HEK293 (cell line): Measurements from ENCODE around the gene PTP4A2.

Experiments
- CTCF ChIA-PET: fragments of 350-600 bp; formaldehyde crosslinking; extraction: SDS; loops from one replicate; lab custom pipeline; 2021; ENCODE audit warnings: antibody characterized with exemption; lab: Yijun Ruan, JAX
- POLR2A ChIA-PET: fragments of 300-600 bp; formaldehyde crosslinking; extraction: SDS; loops from one replicate; lab custom pipeline; 2020; ENCODE audit warnings: antibody characterized with exemption, inconsistent platforms; lab: Yijun Ruan, JAX
- H3K27ac ChIP-seq: fragments of 200-500 bp; sonication (Bioruptor generic); 2 replicates; pipeline ENCODE4 v1.5.1; 2014; ENCODE audit warnings: low read depth, low read length, control low read depth, inconsistent platforms; ENCODE audit errors: extremely low read depth
- H3K36me3 ChIP-seq, 2 experiments: fragments of 200-500 bp in 1 of 2; sonication (Bioruptor generic) in 1 of 2; 1 replicate in 1 of 2; 2 replicates in 1 of 2; pipeline ENCODE4 v1.5.1; 2014 to 2017; ENCODE audit warnings: inconsistent platforms in 2 of 2, low read length in 2 of 2; ENCODE audit not compliant: control insufficient read depth in 2 of 2, insufficient read depth in 1 of 2
- H3K4me1 ChIP-seq: fragments of 200-500 bp; sonication (Bioruptor generic); 2 replicates; pipeline ENCODE4 v1.5.1; 2014; ENCODE audit warnings: mild to moderate bottlenecking, low read length, inconsistent platforms; ENCODE audit not compliant: control insufficient read depth, insufficient read depth
- H3K4me3 ChIP-seq: 2 replicates; pipeline ENCODE4 v1.5.1; 2011; ENCODE audit warnings: low read depth, mild to moderate bottlenecking, control low read depth, low read length, moderate library complexity
- H3K9me3 ChIP-seq: fragments of 200-500 bp; sonication (Bioruptor generic); 2 replicates; pipeline ENCODE4 v1.5.1; 2014; ENCODE audit warnings: low read depth, low read length, inconsistent platforms; ENCODE audit not compliant: control insufficient read depth, insufficient read depth
- BCL11A ChIP-seq: fragments of 450-650 bp; formaldehyde crosslinking; IDR thresholded peaks from 2 replicates; pipeline ENCODE4 v1.5.1; 2016; ENCODE audit warnings: low read depth, missing biosample characterization, missing genetic modification characterization
- EGR2 ChIP-seq: fragments of 450-650 bp; formaldehyde crosslinking; IDR thresholded peaks from 2 replicates; pipeline ENCODE4 v1.5.1; 2016; ENCODE audit warnings: low read depth, missing biosample characterization, missing genetic modification characterization
- FEZF1 ChIP-seq: fragments of 450-650 bp; formaldehyde crosslinking; IDR thresholded peaks from 2 replicates; pipeline ENCODE4 v1.5.1; 2016; ENCODE audit warnings: missing biosample characterization, missing genetic modification characterization
- GLIS2 ChIP-seq: fragments of 450-650 bp; formaldehyde crosslinking; IDR thresholded peaks from 2 replicates; pipeline ENCODE4 v1.5.1; 2016; ENCODE audit warnings: missing biosample characterization, missing genetic modification characterization
- KLF1 ChIP-seq: fragments of 450-650 bp; formaldehyde crosslinking; IDR thresholded peaks from 2 replicates; pipeline ENCODE4 v1.5.1; 2016; ENCODE audit warnings: missing biosample characterization, missing genetic modification characterization
- MZF1 ChIP-seq: fragments of 450-650 bp; formaldehyde crosslinking; IDR thresholded peaks from 2 replicates; pipeline ENCODE4 v1.5.1; 2017; ENCODE audit warnings: missing biosample characterization, missing genetic modification characterization, borderline replicate concordance
- OVOL3 ChIP-seq: fragments of 450-650 bp; formaldehyde crosslinking; IDR thresholded peaks from 2 replicates; pipeline ENCODE4 v1.5.1; 2016; ENCODE audit warnings: missing biosample characterization, missing genetic modification characterization
- PRDM1 ChIP-seq: fragments of 450-650 bp; formaldehyde crosslinking; IDR thresholded peaks from 2 replicates; pipeline ENCODE4; 2016; ENCODE audit warnings: missing biosample characterization, missing genetic modification characterization
- REPIN1 ChIP-seq: fragments of 450-650 bp; formaldehyde crosslinking; IDR thresholded peaks from 2 replicates; pipeline ENCODE4 v1.5.1; 2017; ENCODE audit warnings: missing biosample characterization, missing genetic modification characterization, low read depth
- TCF7L2 ChIP-seq: IDR thresholded peaks from 2 replicates; pipeline ENCODE4 v1.6.1; 2011; ENCODE audit warnings: low read depth, mild to moderate bottlenecking, inconsistent platforms, low read length, moderate library complexity, borderline replicate concordance
- YY2 ChIP-seq: fragments of 450-650 bp; formaldehyde crosslinking; IDR thresholded peaks from 2 replicates; pipeline ENCODE4 v1.5.1; 2016; ENCODE audit warnings: missing biosample characterization, missing genetic modification characterization
- ZBTB8A ChIP-seq: fragments of 450-650 bp; formaldehyde crosslinking; IDR thresholded peaks from 2 replicates; pipeline ENCODE4 v1.5.1; 2016; ENCODE audit warnings: missing biosample characterization, missing genetic modification characterization
- ZEB2 ChIP-seq: fragments of 450-650 bp; formaldehyde crosslinking; IDR thresholded peaks from 2 replicates; pipeline ENCODE4 v1.5.1; 2016; ENCODE audit warnings: missing biosample characterization, missing genetic modification characterization
- ZFP37 ChIP-seq: fragments of 450-650 bp; formaldehyde crosslinking; IDR thresholded peaks from 2 replicates; pipeline ENCODE4 v1.5.1; 2016; ENCODE audit warnings: missing biosample characterization, missing genetic modification characterization
- ZNF10 ChIP-seq: fragments of 450-650 bp; formaldehyde crosslinking; IDR thresholded peaks from 2 replicates; pipeline ENCODE4 v1.5.1; 2017; ENCODE audit warnings: missing biosample characterization, missing genetic modification characterization
- ZNF140 ChIP-seq: fragments of 450-650 bp; formaldehyde crosslinking; IDR thresholded peaks from 2 replicates; pipeline ENCODE4 v1.5.1; 2016; ENCODE audit warnings: missing biosample characterization, missing genetic modification characterization
- ZNF266 ChIP-seq: fragments of 450-650 bp; formaldehyde crosslinking; IDR thresholded peaks from 2 replicates; pipeline ENCODE4 v1.5.1; 2016; ENCODE audit warnings: missing biosample characterization, missing genetic modification characterization, low read depth
- ZNF350 ChIP-seq: fragments of 450-650 bp; formaldehyde crosslinking; IDR thresholded peaks from 2 replicates; pipeline ENCODE4 v1.5.0; 2017; ENCODE audit warnings: missing biosample characterization, mild to moderate bottlenecking, missing genetic modification characterization
- ZNF366 ChIP-seq: fragments of 450-650 bp; formaldehyde crosslinking; conservative IDR thresholded peaks from 2 replicates; pipeline ENCODE4 v1.5.1; 2016; ENCODE audit warnings: missing biosample characterization, missing genetic modification characterization
- ZNF423 ChIP-seq: fragments of 450-650 bp; formaldehyde crosslinking; IDR thresholded peaks from 2 replicates; pipeline ENCODE4 v1.5.1; 2016; ENCODE audit warnings: missing biosample characterization, missing genetic modification characterization
- ZNF426 ChIP-seq: fragments of 450-650 bp; formaldehyde crosslinking; IDR thresholded peaks from 2 replicates; pipeline ENCODE4 v1.5.1; 2017; ENCODE audit warnings: missing biosample characterization, missing genetic modification characterization, mild to moderate bottlenecking, inconsistent platforms, moderate library complexity
- ZNF501 ChIP-seq: fragments of 450-650 bp; formaldehyde crosslinking; IDR thresholded peaks from 2 replicates; pipeline ENCODE4 v1.5.1; 2016; ENCODE audit warnings: missing biosample characterization, missing genetic modification characterization
- ZNF514 ChIP-seq: fragments of 450-650 bp; formaldehyde crosslinking; IDR thresholded peaks from 2 replicates; pipeline ENCODE4 v1.5.1; 2016; ENCODE audit warnings: missing biosample characterization, missing genetic modification characterization
- ZNF558 ChIP-seq: fragments of 450-650 bp; formaldehyde crosslinking; IDR thresholded peaks from 2 replicates; pipeline ENCODE4 v1.5.1; 2016; ENCODE audit warnings: missing biosample characterization, missing genetic modification characterization
- ZNF660 ChIP-seq: fragments of 450-650 bp; IDR thresholded peaks from 2 replicates; pipeline ENCODE4 v1.5.1; 2018; ENCODE audit warnings: missing biosample characterization, mild to moderate bottlenecking, missing genetic modification characterization
- ZNF707 ChIP-seq: fragments of 450-650 bp; formaldehyde crosslinking; IDR thresholded peaks from 2 replicates; pipeline ENCODE4 v1.5.1; 2016; ENCODE audit warnings: missing biosample characterization, missing genetic modification characterization
- ZNF785 ChIP-seq: fragments of 450-650 bp; formaldehyde crosslinking; IDR thresholded peaks from 2 replicates; pipeline ENCODE4 v1.5.1; 2016; ENCODE audit warnings: missing biosample characterization, missing genetic modification characterization
- ZNF791 ChIP-seq: fragments of 450-650 bp; formaldehyde crosslinking; IDR thresholded peaks from 2 replicates; pipeline ENCODE4 v1.5.1; 2016; ENCODE audit warnings: missing biosample characterization, missing genetic modification characterization
- ZSCAN16 ChIP-seq: fragments of 450-650 bp; formaldehyde crosslinking; IDR thresholded peaks from 2 replicates; pipeline ENCODE4 v1.5.1; 2016; ENCODE audit warnings: missing biosample characterization, missing genetic modification characterization
- TF ChIP-seq, protein P1 (sequence below): fragments of 450-650 bp; formaldehyde crosslinking; IDR thresholded peaks from 2 replicates; pipeline ENCODE4 v1.5.1; 2016; ENCODE audit warnings: missing biosample characterization, missing genetic modification characterization
- TF ChIP-seq, protein P2 (sequence below): fragments of 450-650 bp; formaldehyde crosslinking; IDR thresholded peaks from 2 replicates; pipeline ENCODE4 v1.5.1; 2017; ENCODE audit warnings: missing biosample characterization, missing genetic modification characterization
- TF ChIP-seq, protein P3 (sequence below): fragments of 450-650 bp; formaldehyde crosslinking; IDR thresholded peaks from 2 replicates; pipeline ENCODE4 v1.5.1; 2016; ENCODE audit warnings: missing biosample characterization, missing genetic modification characterization
- TF ChIP-seq, protein P4 (sequence below): fragments of 450-650 bp; IDR thresholded peaks from 2 replicates; pipeline ENCODE4 v1.5.1; 2018; ENCODE audit warnings: missing biosample characterization, mild to moderate bottlenecking, missing genetic modification characterization

PTP4A2 gene

DNA sequence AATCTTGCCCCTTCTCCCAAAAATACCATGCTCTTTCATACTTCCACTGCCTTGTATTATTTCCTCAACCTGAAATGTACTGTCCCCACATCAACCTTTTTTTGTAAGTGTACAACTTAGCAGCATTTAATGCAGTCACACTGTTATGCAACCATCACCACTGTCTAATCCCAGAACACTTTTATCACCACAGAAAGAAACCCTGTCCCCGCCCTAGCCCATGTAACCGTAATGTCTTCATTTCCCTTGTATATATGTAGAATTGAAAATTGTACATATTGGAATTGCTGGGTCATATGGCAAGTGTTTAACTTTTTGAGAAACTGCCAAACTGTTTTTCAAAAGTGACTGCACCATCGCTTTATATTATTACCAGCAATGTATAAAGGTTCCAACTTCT is 37.4 kb downstream of the PTP4A2 start:
- TF ChIP-seq KLF1, result no peak
- TF ChIP-seq PRDM1 (tag by site-specific recombination), result no peak
- TF ChIP-seq, protein P1, sequence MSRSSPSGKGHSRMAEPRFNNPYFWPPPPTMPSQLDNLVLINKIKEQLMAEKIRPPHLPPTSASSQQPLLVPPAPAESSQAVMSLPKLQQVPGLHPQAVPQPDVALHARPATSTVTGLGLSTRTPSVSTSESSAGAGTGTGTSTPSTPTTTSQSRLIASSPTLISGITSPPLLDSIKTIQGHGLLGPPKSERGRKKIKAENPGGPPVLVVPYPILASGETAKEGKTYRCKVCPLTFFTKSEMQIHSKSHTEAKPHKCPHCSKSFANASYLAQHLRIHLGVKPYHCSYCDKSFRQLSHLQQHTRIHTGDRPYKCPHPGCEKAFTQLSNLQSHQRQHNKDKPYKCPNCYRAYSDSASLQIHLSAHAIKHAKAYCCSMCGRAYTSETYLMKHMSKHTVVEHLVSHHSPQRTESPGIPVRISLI (tag by site-specific recombination), result no peak
- TF ChIP-seq ZNF10 (tag by site-specific recombination), result no peak
- no peak for TF ChIP-seq ZNF785
- TF ChIP-seq, protein P2, sequence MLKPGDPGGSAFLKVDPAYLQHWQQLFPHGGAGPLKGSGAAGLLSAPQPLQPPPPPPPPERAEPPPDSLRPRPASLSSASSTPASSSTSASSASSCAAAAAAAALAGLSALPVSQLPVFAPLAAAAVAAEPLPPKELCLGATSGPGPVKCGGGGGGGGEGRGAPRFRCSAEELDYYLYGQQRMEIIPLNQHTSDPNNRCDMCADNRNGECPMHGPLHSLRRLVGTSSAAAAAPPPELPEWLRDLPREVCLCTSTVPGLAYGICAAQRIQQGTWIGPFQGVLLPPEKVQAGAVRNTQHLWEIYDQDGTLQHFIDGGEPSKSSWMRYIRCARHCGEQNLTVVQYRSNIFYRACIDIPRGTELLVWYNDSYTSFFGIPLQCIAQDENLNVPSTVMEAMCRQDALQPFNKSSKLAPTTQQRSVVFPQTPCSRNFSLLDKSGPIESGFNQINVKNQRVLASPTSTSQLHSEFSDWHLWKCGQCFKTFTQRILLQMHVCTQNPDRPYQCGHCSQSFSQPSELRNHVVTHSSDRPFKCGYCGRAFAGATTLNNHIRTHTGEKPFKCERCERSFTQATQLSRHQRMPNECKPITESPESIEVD (tag by site-specific recombination), result no peak
- TF ChIP-seq ZNF140 (tag by site-specific recombination), result no peak
- TF ChIP-seq ZNF350 (tag by site-specific recombination), result no peak
- TF ChIP-seq EGR2 (tag by site-specific recombination), result no peak
- TF ChIP-seq ZNF266 (tag by site-specific recombination), result no peak
- TF ChIP-seq, all 188 proteins: peak for 0
- POLR2A ChIA-PET, result interaction anchor here (1.1 kb wide), 1 partner anchor 11 kb away, joined by 3 read pairs; no protein-coding TSS in a partner anchor
- H3K4me3 ChIP-seq, result no peak overlapping the region
- peaks cover 0 to 9% of the 10 kb centered on the region in 2 experiments; a peak in 1 of 3 replicates for H3K36me3 ChIP-seq
- H3K4me1 ChIP-seq, result peaks cover 9% of the 10 kb centered on the region
- no peak overlapping the region for H3K27ac ChIP-seq
- CTCF ChIA-PET, result interaction anchor here (0.6 kb wide), 1 partner anchor 717 kb away, joined by 3 read pairs; no protein-coding TSS in a partner anchor
- no peaks in the 10 kb centered on the region for H3K9me3 ChIP-seq

DNA sequence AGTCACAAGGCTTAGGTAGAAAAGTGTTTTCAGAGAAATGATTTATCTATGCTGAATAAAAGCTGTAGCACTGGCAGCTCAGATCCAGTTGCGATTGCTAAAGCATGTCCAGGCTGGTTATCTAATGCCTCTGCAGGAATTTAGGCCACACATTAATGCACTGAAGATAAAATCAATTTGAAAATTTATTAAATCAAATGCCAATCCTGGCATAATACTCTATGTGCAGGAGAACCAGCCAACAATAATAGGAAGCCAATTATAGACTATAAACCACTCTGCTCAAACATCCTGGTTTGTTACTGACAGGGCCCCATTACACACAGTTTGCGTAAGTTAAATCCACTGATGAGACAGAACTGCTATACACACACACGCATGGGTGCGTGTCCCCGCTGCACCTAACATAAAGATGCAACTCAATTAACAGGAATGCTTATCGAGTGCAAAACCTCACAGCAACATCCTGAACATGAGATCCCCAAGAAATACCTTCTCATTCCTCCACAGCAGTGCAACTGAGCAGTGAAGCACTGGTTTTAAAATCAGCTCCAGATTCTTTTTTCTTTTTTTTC is 40.6 kb downstream of the PTP4A2 start:
- peaks cover 9% of the 10 kb centered on the region for H3K4me1 ChIP-seq
- H3K9me3 ChIP-seq, result no peaks in the 10 kb centered on the region
- no peak overlapping the region for H3K27ac ChIP-seq
- no peak overlapping the region for H3K4me3 ChIP-seq
- CTCF ChIA-PET, result interaction anchor here (0.9 kb wide), 1 partner anchor 8 kb away, joined by 3 read pairs; no protein-coding TSS in a partner anchor
- no peaks in the 10 kb centered on the region for H3K36me3 ChIP-seq
- POLR2A ChIA-PET, result interaction anchor here (0.6 kb wide), 1 partner anchor 23 kb away, joined by 3 read pairs; no protein-coding TSS in a partner anchor
- TF ChIP-seq BCL11A (tag by site-specific recombination) (peak; percentile 36), ZNF791 (tag by site-specific recombination) (no peak), ZNF660 (no peak), ZNF423 (tag by site-specific recombination) (peak; percentile 26; the same call in 1 of the 2 replicates), TCF7L2 (no peak), REPIN1 (no peak), ZNF514 (no peak), GLIS2 (tag by site-specific recombination) (no peak), ZFP37 (tag by site-specific recombination) (no peak), ZNF558 (tag by site-specific recombination) (no peak; the same call in 1 of the 2 replicates), ZNF501 (tag by site-specific recombination) (0 out of 2 replicates have a peak, but pooled peaks have one; percentile 21), OVOL3 (peak; percentile 62), ZNF426 (tag by site-specific recombination) (no peak), ZNF366 (peak; percentile 67), ZNF707 (no peak), FEZF1 (tag by site-specific recombination) (peak; percentile 80), YY2 (tag by site-specific recombination) (no peak), ZEB2 (peak; percentile 85), ZBTB8A (peak; percentile 60; the same call in 1 of the 2 replicates), ZSCAN16 (tag by site-specific recombination) (no peak), MZF1 (tag by site-specific recombination) (peak; percentile 45; the same call in 1 of the 2 replicates)
- TF ChIP-seq, protein P3, sequence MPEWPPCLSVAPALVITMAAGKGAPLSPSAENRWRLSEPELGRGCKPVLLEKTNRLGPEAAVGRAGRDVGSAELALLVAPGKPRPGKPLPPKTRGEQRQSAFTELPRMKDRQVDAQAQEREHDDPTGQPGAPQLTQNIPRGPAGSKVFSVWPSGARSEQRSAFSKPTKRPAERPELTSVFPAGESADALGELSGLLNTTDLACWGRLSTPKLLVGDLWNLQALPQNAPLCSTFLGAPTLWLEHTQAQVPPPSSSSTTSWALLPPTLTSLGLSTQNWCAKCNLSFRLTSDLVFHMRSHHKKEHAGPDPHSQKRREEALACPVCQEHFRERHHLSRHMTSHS (tag by site-specific recombination), result no peak
- TF ChIP-seq, protein P4, sequence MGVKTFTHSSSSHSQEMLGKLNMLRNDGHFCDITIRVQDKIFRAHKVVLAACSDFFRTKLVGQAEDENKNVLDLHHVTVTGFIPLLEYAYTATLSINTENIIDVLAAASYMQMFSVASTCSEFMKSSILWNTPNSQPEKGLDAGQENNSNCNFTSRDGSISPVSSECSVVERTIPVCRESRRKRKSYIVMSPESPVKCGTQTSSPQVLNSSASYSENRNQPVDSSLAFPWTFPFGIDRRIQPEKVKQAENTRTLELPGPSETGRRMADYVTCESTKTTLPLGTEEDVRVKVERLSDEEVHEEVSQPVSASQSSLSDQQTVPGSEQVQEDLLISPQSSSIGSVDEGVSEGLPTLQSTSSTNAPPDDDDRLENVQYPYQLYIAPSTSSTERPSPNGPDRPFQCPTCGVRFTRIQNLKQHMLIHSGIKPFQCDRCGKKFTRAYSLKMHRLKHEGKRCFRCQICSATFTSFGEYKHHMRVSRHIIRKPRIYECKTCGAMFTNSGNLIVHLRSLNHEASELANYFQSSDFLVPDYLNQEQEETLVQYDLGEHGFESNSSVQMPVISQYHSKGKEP (tag by site-specific recombination), result peak; percentile 98
